Inflammatory macrophage treated with lipopolysaccharide for 1 hour (primary cell): ENCODE results near the gene PACRG.
"Not testable (repeated sequence)": the region's sequence is repeated elsewhere in the genome, so short reads cannot be mapped to it uniquely, and the experiment has no call there.

Source experiments
- DNase-seq, 2 donors: peaks; one replicate each; pipeline ENCODE4 v3.0.0-alpha.2; 2020 to 2022

PACRG gene

DNA sequence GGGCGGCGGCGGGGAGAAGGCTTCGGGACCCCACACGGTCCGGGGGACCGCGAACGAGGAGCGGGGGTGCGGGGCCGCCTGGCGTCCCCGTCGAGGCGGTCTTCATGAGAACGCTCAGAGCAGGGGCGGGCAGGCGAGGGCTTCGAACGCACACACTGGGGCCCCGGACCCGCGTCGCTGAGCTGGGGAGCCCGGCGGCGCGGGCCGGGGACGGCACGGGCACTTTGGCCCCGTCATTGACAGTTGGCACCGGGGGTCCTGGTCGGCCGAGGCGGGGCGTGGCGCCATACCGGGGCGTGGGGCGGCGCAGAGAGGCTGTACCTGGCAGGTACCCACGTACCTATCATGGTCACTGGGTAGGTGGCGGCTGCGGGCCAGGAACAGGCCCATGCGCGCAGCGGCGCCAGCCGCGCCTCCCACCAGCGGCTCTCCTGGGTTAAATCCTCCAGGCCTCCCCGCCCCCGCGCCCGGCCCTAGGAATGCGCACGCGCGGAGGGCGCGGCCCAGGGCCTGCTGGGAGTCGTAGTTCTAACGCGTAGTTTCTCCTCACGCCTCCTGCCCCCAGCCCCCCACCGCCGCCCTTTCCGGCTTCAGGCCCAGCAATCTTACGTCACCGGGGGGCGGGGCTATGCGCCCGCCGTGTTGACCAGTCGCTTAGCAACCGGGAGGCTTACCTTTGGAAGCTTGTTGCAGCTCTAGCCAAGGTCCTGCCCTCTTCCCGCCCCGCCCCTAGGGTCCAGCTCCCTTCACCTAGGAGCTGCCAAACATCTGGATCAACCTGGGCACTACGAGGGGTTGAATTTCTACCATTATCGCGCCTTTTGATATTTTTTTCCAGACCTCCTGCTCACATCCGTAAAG lies at the start of gene PACRG, which contains the start of gene PRKN:
PACRG (plus strand) TSS at position 653 of the 861 bp plus-strand sequence.
PRKN (minus strand) TSS at position 445 of the 861 bp plus-strand sequence.
- peak; percentile 97 to 98 for DNase-seq

GRCh38 chr6:162678896-162679295 lies 48.9 kb upstream of the PACRG start:
- not testable (repeated sequence) for DNase-seq

DNA sequence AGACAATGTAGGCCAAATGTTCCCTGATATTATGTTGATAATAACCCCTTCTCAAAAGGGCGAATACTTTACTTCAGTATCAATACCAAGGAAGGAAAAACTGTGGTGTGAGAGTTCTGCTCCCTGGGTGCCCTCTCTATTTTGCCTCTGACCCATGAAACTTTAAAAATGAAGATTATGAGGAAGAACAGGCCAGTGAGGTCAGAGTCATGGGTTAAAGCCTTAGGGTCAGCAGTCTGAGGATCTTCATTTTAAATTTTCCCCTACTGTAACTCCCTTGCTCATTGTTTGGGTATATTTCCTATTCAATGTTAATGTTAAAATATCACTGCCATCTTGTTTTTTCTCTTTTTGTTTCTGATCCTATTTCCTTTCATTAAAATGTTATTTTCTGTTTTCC lies 48.1 kb upstream of the PACRG start:
- DNase-seq = peak; percentile 29 to 58

DNA sequence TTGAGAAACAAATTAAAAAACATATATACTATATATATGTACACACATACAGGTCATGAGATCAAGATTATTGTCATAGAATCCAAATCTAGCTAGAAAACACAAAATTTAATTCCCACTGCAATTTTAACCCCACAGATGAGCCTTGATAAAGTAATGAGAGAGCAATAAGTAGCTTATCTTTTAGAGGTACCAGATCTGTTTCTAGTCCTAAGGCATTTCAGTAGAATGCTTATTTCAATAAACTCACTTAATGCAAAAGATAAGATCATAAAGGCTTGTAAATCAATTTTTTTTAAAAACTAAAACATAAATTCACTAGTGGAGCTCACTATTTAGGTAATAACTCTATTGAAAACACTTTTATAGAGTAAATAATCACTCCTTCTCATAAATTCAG lies 47.4 kb upstream of the PACRG start:
- DNase-seq = no peak

DNA sequence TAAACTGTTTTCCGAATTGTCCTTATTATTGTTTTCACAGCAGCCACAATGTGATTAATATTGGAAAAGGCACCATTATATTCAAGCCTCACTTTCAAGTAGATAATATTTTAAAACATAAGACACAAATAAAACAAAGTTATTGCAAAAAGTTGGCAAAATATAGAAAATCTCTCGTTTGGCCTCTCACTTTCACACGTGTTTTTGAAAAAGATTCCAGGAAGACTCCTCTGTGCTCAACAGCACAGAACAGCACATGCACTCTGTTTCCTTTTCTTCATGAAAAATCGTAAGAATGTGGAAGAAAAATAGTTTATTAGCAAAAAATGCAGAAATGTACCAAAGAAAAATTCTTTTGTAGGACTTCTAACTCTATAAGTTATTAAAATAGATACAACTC lies 46.9 kb upstream of the PACRG start:
- no peak for DNase-seq

GRCh38 chr6:162681447-162681846 lies 46.3 kb upstream of the PACRG start:
- DNase-seq = peak in 1 of 2 donors; percentile 3

DNA sequence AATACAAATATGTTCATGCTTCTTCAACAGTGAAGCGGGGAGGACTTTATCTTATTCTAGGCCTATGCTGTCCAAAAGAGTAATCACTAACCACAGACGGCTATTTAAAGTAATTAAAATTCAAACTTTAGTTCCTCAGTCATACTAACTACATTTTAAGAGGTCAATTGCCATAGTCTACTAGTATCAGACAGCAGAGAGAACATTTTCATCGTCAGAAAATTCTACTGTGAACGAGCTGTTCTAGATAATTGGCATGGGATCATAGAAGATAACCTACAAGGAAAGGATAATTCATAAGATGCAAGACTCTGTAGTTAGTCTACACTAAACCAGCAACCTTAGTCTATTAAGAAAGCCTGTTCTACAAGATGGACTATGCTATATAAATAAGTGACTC lies 44.6 kb upstream of the PACRG start:
- DNase-seq = no peak

GRCh38 chr6:162684052-162684451 lies 43.7 kb upstream of the PACRG start:
- DNase-seq = no peak

- no peak for DNase-seq
These were observed 42.8 kb upstream of the PACRG start for GRCh38 chr6:162684961-162685360.

DNA sequence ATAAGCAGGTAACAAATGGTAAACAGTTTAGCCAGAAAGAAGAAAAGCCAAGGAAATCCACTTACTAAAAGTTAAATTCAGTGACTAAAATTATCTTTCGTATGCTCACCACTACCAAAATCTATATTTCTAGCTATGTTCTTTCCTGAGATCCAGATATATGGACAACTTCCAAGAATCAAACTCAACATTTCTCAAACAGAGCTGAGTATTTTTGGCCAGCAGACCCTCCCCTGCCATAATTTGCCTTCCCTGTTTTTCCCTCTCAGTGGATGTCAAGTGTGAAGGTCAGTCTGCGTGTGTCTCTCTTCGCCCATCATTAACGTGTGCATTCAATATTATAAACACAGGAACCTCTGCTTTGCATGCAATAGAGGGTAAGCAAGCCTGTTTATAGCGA lies 42.2 kb upstream of the PACRG start:
- DNase-seq = no peak

- DNase-seq = no peak
These were observed 38.9 kb upstream of the PACRG start for GRCh38 chr6:162688751-162689345.

DNA sequence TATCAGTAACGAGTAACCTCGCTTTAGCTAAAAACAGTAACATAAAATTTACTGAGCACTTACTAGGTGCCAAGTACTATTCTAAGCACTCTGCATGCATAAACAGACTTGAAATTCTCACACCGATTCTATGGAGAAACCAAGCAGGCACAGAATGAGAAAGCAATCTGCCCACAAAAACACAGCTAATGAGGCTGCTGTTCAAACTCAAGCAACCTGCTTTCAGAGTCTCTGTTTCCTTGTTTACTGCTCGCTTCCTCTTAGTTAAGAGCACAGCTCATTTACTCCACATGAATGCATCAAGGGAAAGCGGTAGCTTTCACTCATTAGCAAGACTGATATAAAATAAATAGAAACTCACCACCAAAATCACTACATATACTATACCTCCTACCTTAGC lies 37.6 kb upstream of the PACRG start:
- no peak for DNase-seq

DNA sequence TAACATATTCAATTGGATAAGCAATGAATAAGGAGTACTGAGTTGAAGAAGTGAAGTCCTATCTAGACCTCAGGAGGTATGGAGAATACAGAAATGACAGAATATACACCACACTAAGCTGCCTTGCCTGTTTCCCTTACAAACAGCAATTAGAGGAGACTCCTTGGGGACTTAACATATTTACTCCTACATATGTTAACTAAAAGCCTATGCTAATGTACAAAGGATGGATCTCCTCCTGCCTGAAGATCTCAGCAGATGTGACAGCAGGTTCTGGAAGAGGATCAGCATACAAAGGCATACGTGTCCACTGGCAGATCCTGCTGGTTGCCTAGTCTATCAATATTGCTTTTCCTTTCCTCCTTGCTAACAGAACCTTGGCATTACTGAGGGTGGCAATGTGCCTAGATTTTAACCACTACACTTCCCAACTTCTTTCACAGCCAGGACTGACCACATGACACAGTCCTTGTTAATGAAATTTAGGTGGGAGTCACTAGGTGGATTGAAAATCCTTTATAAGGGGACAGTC lies 29.8 kb upstream of the PACRG start:
- no peak for DNase-seq

DNA sequence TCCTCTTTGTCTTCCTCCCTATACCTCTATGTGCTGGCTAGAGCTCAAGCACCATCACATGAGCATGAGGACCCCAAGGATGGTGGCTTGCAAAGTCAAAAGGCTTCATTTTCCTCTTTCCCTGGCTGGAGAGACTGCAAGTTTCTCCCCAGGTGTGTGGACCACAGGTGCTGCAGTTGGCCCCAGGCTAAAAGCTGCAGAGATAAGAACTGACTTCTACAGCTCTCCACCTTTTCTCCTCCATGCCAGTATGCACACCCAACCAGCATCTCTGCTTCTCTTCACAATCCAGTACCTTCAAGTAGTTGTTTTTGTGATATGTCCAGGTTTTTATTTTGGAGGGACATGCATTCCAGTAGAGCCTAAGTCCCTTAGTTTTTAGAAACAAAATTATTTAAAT lies 29.3 kb upstream of the PACRG start:
- no peak for DNase-seq

DNA sequence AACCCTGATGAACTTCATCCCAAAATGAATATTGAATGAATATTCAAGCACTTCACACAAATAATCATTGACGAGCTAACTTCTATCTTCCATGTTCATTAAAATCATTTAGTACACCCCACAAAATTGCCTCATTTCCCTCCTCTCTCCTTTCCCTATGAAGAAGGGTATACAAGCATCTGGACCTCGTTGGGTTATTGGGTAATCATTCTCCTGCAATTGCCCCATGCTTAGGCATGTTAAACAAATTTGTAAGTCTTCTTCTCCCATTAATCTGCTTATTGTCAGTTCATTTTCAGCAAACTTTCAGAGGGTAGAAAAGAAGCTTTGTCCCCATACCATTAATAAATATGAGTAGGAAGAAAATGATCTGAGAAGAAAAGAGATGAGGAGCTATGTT lies 27.8 kb upstream of the PACRG start:
- DNase-seq = no peak

DNA sequence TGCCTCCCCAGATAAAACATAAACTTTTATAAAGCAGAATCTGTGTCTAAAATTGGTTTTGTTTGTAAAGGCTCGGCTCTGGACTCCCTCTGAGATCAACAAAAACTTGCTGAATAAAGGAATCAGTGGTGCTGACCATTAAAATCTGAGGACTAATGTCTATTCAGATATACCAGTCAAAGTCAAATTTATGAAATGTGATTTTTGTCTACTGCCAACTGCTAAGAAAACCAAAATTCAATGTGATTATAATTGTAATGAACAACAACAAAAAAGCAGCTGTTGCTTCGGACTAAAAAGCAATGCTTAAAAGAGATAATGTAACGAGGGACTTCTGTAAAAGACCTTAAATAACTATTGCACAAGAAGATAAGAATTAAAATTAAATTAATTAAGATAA lies 26.8 kb upstream of the PACRG start:
- DNase-seq = no peak

- no peak for DNase-seq
These were observed 26.2 kb upstream of the PACRG start for GRCh38 chr6:162701551-162701950.

- DNase-seq = no peak
These were observed 25.3 kb upstream of the PACRG start for GRCh38 chr6:162702446-162702845.

DNA sequence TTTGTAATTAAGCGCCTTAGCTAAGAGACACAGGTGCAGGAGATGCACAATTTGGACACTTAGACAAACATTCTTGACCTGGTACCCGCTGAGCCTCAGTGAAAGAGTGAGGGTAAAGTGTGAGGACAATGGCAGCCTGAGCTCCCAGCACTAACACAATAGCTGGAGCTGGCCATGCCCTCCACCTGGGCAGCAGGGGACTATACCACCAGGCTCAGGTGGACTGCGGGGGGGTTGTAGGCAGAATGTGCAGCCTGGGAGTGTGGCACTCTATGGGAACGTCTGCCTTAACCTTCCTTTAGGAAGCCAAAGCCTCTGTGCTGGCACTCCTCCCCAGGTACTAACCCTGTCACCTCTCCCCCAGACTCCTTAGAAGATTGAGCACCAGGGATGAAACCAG lies 23.8 kb upstream of the PACRG start:
- DNase-seq = no peak

- DNase-seq = no peak
These were observed 22.0 kb upstream of the PACRG start for GRCh38 chr6:162705736-162706135.

GRCh38 chr6:162706232-162706631 lies 21.5 kb upstream of the PACRG start:
- DNase-seq = peak in 1 of 2 donors; percentile 13

GRCh38 chr6:162708971-162709370 lies 18.8 kb upstream of the PACRG start:
- DNase-seq = no peak

DNA sequence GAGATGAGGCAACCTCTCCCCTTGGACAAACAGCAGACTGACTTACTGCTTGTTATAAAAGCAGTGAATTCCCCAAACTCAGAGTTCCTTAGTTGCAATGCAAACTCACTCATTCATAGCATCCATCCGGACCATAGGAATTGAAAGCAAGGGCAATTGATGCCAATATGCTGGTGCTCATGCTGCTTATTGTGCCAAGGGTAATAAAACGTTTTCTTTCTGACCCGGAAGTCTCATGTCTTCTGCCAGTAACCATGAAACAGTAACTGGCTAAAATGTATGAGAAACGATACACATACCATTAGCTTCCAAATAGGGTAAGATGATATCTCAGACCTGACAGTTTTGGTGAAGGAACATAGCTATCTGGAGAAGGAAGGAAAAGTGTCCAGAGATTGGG lies 18.3 kb upstream of the PACRG start:
- DNase-seq = no peak

GRCh38 chr6:162710419-162710818 lies 17.4 kb upstream of the PACRG start:
- DNase-seq = no peak
